Measurements from ENCODE around the gene PKNOX2. TPM values are rescaled to one million over a fixed set of nuclear protein-coding genes. Genes with fewer than 3 reads are reported as not detected.

Gene PKNOX2
- total and polyA plus RNA-seq, 4 donors, result 0.14 to 0.29 (median 0.24) TPM

GRCh38 chr11:125173556-125173955 is 9.0 kb downstream of the PKNOX2 start:
- Histone ChIP-seq H3K9ac (ENCODE audit: low read depth in 1 of 2, low read length in 2 of 2) (no peak overlapping the region), H3K4me3 (ENCODE audit: low read depth in 1 of 3, low read length in 3 of 3) (no peak overlapping the region), H3K27me3 (ENCODE audit: control insufficient read depth in 4 of 4, insufficient read depth in 4 of 4, low read length in 3 of 4) (no peaks in the 10 kb centered on the region), H3K9me3 (ENCODE audit: control insufficient read depth in 4 of 4, low read length in 3 of 4) (no peaks in the 10 kb centered on the region), H3K36me3 (ENCODE audit: control insufficient read depth in 4 of 4, insufficient read depth in 3 of 4, low read depth in 1 of 4, low read length in 3 of 4) (no peaks in the 10 kb centered on the region), H3K4me1 (ENCODE audit: control insufficient read depth in 4 of 4, insufficient read depth in 4 of 4, low read length in 3 of 4) (peaks cover 0 to 3% (median 0%) of the 10 kb centered on the region in 4 donors), H3K27ac (ENCODE audit: low read depth in 1 of 2, low read length in 2 of 2) (no peak overlapping the region)
- no peak for TF ChIP-seq SP1 (IDR thresholded peaks at IDR 0.05)
- no peak for TF ChIP-seq FOXA2 (IDR thresholded peaks at IDR 0.05)
- no peak for TF ChIP-seq JUND (IDR thresholded peaks at IDR 0.05)
- TF ChIP-seq RXRA (IDR thresholded peaks at IDR 0.05), result no peak
- TF ChIP-seq, protein P1, sequence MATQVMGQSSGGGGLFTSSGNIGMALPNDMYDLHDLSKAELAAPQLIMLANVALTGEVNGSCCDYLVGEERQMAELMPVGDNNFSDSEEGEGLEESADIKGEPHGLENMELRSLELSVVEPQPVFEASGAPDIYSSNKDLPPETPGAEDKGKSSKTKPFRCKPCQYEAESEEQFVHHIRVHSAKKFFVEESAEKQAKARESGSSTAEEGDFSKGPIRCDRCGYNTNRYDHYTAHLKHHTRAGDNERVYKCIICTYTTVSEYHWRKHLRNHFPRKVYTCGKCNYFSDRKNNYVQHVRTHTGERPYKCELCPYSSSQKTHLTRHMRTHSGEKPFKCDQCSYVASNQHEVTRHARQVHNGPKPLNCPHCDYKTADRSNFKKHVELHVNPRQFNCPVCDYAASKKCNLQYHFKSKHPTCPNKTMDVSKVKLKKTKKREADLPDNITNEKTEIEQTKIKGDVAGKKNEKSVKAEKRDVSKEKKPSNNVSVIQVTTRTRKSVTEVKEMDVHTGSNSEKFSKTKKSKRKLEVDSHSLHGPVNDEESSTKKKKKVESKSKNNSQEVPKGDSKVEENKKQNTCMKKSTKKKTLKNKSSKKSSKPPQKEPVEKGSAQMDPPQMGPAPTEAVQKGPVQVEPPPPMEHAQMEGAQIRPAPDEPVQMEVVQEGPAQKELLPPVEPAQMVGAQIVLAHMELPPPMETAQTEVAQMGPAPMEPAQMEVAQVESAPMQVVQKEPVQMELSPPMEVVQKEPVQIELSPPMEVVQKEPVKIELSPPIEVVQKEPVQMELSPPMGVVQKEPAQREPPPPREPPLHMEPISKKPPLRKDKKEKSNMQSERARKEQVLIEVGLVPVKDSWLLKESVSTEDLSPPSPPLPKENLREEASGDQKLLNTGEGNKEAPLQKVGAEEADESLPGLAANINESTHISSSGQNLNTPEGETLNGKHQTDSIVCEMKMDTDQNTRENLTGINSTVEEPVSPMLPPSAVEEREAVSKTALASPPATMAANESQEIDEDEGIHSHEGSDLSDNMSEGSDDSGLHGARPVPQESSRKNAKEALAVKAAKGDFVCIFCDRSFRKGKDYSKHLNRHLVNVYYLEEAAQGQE (IDR thresholded peaks at IDR 0.05), result no peak
- TF ChIP-seq CTCF (IDR thresholded peaks at IDR 0.05; ENCODE audit: low read depth, low read length, missing input control), result no peak
- TF ChIP-seq EGR1 (IDR thresholded peaks at IDR 0.05; ENCODE audit: low read depth in 2 of 2), result no peak
- TF ChIP-seq, protein P2, sequence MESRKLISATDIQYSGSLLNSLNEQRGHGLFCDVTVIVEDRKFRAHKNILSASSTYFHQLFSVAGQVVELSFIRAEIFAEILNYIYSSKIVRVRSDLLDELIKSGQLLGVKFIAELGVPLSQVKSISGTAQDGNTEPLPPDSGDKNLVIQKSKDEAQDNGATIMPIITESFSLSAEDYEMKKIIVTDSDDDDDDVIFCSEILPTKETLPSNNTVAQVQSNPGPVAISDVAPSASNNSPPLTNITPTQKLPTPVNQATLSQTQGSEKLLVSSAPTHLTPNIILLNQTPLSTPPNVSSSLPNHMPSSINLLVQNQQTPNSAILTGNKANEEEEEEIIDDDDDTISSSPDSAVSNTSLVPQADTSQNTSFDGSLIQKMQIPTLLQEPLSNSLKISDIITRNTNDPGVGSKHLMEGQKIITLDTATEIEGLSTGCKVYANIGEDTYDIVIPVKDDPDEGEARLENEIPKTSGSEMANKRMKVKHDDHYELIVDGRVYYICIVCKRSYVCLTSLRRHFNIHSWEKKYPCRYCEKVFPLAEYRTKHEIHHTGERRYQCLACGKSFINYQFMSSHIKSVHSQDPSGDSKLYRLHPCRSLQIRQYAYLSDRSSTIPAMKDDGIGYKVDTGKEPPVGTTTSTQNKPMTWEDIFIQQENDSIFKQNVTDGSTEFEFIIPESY (IDR thresholded peaks at IDR 0.05), result no peak
- TF ChIP-seq MAX (IDR thresholded peaks at IDR 0.05), result no peak
- no peak for TF ChIP-seq HNF4A (conservative IDR thresholded peaks at IDR 0.05)
- TF ChIP-seq GABPA (IDR thresholded peaks at IDR 0.05 in 1 of 2, conservative IDR thresholded peaks at IDR 0.05 in 1 of 2), result no peak
- TF ChIP-seq NR2F2 (IDR thresholded peaks at IDR 0.05), result no peak
- DNase-seq (ENCODE audit: low spot score), result no peak
- WGBS, result 76% methylated on average over 8 of the region's 8 CpGs

- no peak overlapping the region for H3K4me3 ChIP-seq (ENCODE audit: low read depth in 1 of 3, low read length in 3 of 3)
- H3K27me3 ChIP-seq (ENCODE audit: control insufficient read depth in 4 of 4, insufficient read depth in 4 of 4, low read length in 3 of 4), result no peaks in the 10 kb centered on the region
- no peak overlapping the region for H3K27ac ChIP-seq (ENCODE audit: low read depth in 1 of 2, low read length in 2 of 2)
- H3K36me3 ChIP-seq (ENCODE audit: control insufficient read depth in 4 of 4, insufficient read depth in 3 of 4, low read depth in 1 of 4, low read length in 3 of 4), result no peaks in the 10 kb centered on the region
- WGBS, result 78% methylated on average over 4 of the region's 4 CpGs
- peaks cover 0 to 3% (median 0%) of the 10 kb centered on the region in 4 donors for H3K4me1 ChIP-seq (ENCODE audit: control insufficient read depth in 4 of 4, insufficient read depth in 4 of 4, low read length in 3 of 4)
- no peaks in the 10 kb centered on the region for H3K9me3 ChIP-seq (ENCODE audit: control insufficient read depth in 4 of 4, low read length in 3 of 4)
- DNase-seq (ENCODE audit: low spot score), result no peak
- no peak overlapping the region for H3K9ac ChIP-seq (ENCODE audit: low read depth in 1 of 2, low read length in 2 of 2)
- TF ChIP-seq NR2F2 (IDR thresholded peaks at IDR 0.05), result no peak
- no peak for TF ChIP-seq FOXA2 (IDR thresholded peaks at IDR 0.05)
- TF ChIP-seq YY1 (IDR thresholded peaks at IDR 0.05), result no peak
- no peak for TF ChIP-seq GABPA (IDR thresholded peaks at IDR 0.05 in 1 of 2, conservative IDR thresholded peaks at IDR 0.05 in 1 of 2)
- TF ChIP-seq RXRA (IDR thresholded peaks at IDR 0.05), result no peak
- TF ChIP-seq HNF4G (IDR thresholded peaks at IDR 0.05), result no peak
- no peak for TF ChIP-seq MAX (IDR thresholded peaks at IDR 0.05)
- TF ChIP-seq ATF3 (IDR thresholded peaks at IDR 0.05), result no peak
- TF ChIP-seq EGR1 (IDR thresholded peaks at IDR 0.05; ENCODE audit: low read depth in 2 of 2), result no peak
- TF ChIP-seq, protein P2 (IDR thresholded peaks at IDR 0.05), result no peak
- TF ChIP-seq, protein P1 (IDR thresholded peaks at IDR 0.05), result no peak
- no peak for TF ChIP-seq SP1 (IDR thresholded peaks at IDR 0.05)
These were observed 9.5 kb downstream of the PKNOX2 start for GRCh38 chr11:125174057-125174456.
